Activated CD4-positive, alpha-beta T cell treated with anti-CD3 and anti-CD28 coated beads, Interleukin-2, Interleukin-6, amounts not matched to agents 100 ng/mL and 50 ng/mL, durations not matched to agents 16 hours and 8 hours (primary cell): ENCODE measurements around the gene SPEG.
A peak's percentile ranks its signal among the peaks of the same experiment; 100 is the strongest.

Source experiments
- DNase-seq: peaks from one replicate; pipeline ENCODE4 v3.0.0-alpha.2; 2020

The SPEG gene

DNA sequence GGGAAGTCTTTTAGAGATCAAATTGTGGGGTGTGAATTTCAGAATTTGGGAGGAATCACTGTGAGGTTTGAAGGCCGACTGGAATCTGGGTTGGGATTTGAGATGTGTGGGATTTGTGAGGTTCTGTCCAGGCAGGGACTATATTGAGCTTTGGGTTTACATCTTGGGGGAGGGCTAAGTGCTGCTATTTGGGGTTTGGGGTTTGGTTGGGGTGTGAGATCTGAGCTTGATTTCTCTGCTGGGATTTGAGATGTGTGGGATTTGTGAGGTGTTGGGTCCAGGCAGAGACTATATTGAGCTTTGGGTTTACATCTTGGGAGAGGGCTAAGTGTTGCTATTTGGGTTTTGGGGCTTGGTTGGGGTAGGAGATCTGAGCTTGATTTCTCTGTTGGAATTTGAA lies 64.9 kb downstream of the SPEG start:
- no peak for DNase-seq

DNA sequence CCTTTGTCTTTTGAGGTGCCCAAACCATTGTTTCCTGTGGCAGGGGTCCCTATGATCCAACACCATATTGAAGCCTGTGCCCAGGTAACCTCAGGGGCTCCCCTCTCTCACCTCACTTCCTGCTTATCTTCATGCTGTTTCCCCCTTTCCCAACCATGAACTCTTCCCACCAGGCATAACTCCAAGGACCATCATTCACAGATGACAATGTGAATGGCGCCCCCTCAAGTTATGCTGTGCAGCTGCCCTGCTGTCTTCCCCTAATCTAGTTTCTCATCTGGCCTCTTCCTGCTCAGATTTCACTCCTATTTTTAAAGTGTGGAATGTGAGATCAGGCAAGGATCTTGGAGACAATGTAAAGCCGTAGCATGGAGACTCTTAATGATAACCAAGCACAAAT lies 65.5 kb downstream of the SPEG start:
- DNase-seq, result no peak

DNA sequence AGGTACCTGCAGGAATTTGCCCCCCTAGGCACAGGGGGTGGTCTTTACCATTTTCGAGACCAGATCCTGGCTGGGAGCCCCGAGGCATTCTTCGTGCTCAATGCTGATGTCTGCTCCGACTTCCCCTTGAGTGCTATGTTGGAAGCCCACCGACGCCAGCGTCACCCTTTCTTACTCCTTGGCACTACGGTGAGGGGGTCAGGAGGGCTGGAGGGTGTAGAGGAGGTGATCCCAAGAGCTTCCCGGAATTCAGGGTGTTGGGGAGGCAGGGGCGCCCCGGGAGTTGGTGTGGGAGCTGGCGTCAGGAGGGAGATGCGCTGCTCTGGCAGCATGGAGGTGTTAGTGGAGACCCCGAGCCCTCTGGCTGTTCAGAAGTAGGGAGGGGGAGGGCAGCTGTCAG lies 67.2 kb downstream of the SPEG start:
- DNase-seq, result no peak

DNA sequence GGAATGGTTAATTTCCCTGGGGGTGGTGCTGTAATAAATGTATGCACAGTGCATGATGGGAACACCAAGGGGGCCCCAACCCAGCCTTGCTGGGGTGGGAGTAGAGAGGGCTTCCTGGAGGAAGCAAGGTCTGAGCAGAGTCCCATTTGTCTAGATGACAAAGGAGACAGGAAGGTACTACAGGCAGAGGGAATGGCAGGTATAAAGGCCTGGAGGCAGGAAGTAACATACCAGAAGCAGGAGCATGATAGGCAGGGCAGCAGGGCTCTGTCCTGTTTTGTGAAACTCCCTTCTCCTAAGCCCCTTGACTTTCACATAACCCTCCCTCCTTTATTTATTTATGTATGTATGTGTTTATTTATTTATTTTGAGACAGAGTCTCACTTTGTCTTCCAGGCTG lies 68.0 kb downstream of the SPEG start:
- DNase-seq, result no peak

DNA sequence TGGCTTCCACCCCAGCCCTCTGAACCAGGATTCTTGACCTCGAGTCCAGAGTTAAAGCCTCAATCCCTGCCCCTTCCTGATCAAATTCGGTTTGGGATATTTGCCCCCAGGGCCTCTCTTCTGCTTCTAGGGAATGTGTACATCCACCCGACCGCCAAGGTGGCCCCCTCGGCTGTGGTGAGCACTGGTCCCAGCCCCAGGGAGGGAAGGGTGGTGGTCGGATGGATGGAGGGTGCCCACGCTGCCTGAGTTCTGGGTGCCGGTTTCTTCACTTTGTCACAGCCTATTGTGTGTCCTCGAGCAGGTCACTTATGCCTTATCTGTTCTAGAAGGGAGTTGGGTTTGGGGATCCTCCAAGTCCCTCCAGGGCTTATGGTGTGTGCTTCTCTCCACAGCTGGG lies 70.9 kb downstream of the SPEG start:
- DNase-seq, result no peak

DNA sequence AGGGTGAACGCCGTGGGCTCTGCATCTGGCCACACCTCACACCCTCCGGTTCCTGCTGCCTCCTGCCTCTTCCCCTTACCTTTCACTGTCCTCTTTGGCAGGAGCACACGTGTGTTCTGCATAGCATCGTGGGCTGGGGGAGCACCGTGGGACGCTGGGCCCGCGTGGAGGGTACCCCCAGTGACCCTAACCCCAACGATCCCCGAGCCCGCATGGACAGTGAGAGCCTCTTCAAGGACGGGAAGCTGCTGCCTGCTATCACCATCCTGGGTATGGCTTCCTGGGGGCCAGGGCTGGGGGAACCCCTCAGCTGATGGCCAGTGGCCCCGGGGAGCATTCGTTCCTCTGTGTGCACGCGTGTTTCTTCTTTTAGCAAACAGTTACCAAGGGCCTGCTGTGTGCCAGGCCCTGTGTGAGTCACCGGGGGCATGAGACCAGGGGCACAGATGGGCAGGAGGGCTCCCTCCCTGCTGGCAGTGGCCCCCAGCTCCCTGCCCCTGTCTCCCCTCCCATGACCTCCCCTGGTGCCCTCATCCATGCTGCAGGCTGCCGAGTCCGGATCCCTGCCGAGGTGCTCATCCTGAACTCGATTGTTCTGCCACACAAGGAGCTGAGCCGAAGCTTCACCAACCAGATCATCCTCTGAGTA lies 71.6 kb downstream of the SPEG start:
- no peak for DNase-seq

DNA sequence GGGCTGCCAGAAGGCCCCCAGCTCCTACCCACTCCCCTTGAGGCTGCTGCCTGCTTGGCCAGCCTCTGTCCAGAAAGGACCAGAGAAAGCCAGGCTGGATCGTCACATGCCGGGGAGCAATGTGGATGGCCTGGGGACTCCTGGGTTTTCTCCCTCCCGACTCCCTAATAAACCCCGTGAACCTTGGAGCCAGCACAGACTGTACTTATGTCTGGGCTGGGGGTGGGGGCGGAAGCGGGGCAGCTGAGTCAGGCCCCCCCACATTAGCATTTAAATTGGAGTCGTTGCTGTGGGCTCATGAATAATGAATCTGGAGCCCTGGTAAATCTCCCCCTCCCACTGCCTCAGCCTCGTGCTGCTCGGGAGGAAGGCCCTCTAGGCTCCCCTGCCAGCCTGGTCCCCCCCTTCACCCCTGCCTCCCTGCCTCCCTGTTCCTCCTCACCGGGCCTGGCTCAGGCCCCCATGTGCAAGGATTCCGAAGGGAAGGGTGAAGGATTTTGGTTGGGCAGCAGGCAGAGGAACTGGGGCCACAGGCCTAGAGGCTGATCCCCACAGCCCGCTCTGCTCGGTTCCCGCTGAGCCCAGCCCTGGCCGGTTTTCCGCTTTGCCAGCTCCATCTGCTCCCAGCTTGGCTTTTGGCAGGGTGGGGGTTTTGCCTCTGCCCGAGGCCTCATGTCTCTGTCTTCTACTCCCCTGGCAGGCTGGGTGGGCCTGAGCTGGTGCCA lies 72.3 kb downstream of the SPEG start:
- no peak for DNase-seq

DNA sequence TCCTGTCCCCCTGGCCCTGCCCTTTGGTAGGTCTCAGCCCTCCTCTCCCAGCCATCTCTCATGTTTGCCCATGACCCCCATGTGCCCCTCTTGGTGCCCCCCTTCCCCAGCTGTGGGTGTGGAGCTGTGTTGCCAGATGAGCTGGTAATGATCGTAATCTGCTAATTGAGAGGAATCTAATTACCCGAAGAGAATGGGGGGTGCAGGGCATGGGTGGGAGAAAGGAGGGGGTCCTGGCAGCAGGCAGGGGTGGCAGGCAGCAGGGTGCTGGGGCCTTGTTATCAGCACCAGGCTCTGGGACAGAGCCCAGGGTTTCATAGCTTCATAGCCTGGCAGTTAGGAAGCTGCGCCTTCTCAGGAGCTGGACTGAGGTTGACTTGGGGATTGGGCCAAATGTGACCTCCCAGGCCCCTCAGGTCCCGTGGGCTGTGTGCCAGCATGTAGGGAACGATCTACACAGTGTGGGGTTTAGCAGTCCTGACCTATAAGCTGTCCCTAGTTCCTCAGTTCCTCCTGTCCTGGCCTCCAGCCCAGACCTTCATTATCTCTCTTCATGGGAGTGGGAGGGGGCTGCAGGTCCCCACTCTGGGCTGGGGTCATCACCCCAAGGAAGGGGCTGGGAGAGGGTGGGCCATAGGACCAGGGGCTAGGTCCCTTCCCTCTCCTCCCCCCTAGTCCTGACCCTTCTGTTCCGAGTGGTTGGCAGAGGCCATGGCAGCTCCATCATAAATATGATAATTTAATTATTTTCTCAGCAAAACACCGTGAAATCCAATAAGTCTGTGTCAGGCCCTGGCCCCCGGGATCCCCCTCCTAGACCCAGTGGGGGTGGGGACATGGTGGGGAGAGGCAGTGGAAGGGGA lies 73.2 kb downstream of the SPEG start:
- no peak for DNase-seq

DNA sequence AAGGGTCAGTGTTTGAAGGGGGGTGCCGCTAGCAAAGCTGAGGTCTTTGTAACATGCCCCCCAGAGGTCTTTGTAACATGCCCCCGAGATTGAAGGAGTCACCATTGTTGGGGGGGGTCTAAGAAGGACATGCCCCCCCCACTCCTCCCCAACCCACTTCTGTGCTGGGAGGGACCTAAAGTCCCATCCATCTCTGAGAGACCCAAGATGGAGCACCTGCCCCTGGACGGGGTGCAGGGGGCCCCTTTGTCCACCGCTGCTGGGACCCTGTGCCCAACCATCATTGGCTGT lies 73.7 kb downstream of the SPEG start:
- no peak for DNase-seq

DNA sequence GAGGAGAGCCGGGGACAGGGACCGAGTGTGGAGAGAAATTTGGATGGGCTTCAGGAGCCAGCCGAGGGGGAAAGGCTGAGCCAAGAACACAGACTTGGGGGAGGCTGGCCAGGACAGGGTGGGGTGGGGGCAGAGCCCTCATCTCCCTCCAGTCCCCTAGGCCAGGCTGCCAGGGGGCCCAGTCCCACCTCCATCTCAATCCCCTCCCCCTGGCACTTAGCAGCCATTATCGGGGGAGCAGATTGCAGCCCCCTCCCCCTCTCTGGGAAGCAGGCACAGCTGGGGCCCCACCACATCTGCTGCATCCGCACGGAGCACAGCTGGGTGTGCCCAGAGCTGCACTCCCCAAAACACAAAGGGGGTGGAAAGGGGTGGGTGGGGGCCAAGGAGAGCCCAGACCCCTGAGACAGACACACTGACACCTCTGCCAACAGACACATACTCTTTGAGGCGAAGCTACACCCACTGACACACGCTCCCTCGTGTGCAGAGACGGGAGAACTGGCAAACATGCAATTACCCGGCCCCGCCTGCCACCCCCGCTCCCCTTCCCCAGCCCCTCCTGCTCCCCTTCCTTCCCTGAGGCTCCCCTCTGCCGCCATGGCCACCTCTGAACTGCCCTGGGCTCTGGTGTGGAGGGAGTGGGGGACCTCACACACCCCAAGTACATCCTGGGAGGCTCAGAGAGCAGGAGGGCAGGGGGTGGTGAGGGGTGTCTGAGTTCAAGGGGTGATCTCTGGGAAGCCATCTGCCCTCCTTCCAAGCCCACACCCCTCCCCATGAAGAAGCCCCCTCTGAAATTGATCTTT lies 74.5 kb downstream of the SPEG start:
- no peak for DNase-seq

DNA sequence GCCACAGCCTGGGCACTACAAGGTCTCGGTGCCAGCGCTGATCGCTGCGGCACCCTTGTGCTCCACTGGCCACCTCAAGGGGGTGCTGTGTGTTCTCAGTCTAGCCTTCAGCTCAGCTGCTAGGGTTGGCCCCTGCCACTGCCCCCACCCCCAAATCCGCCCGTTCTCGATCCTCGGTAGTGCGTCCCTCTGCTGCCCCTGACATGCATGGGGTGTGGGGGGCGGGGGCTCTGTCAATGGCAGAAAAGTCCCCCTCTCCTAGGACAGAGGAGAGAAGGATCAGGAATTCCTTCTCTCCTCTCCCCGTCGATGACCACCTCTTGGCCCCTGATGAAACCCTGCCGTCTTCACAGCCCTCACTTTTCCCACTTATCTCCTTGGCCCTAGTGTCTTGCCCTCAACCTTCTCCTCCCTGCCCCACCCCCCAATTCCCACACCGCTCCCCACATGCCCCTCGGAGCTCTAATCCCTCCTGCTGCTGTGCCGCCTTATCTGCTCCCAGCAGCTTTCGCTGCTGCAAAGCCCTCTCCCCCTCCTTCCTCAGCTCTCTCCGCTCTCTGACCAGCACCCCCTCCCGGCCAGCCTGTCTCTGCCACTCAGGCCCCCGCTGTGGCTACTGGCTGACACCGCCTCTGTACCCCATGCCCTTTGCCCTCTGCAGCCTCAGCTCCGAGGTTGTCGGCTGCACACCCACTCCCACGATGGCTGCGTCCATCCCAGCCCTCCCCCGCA lies 75.3 kb downstream of the SPEG start:
- peak; percentile 60 for DNase-seq

DNA sequence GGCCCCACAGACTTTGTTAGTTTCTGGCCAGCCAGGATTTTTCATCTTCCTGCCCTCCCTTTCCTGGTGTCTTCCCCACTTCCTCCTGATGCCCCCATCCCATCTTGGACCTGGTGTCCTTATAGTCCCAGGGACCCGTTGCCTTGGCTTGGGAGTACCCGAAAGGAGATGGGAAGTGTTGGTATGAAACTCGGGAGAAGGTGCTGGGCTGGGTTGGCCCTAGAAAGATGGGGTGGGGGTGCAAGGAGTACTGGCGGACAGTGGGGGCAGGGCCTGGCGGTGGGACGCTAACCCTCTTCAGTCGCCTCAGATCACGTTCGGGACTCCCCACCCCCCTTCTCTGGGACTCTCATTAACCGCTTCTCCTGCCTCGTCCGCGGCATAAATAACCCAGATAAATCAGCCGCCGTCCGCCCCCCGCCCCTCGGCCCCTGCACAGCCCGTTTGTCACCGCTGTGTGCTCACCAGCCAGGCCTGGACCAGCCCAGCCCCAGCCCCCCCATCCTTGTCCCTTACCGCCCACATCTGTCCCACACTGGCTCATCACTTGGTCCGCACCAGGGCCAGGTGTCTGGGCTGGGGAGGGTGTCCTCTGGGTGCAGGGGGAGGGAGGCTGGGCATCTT lies 76.0 kb downstream of the SPEG start:
- DNase-seq, result no peak

DNA sequence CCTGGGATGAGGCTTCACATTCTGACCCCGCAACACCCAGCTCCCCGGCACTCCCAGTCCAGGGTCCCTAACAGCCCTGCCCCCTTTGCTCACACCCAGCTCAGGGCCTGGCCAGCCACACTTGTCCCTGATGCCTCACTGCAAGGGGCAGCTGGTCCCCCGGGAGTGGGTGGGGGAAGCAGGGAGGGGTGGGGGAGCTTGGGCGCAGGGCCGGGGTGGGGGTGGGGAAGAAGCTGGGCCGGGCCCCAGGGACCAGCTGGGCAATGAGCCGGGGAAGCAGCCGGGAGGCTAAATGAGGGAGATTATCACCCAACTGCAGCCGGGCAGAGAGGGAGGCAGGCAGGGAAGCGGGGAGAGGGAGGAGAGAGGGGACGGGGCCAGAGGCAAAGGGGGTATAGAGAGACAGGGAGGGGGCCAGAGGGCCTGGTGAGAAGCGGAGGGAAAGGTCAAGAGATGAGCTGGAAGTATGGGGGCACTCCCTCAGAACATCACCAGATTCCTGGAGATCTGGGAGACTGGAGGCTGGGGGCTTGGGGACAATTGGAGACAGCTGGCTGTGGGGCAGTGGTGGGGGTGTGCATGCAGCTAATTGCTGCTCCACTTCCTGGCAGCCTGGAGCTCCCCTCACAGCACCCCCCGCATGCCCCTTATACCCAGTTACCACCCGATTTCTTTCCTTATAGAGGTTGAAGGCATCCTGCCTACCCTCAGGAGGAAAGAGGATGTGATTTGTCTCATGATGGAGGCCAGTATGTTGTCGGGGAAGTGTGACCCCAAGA lies 77.1 kb downstream of the SPEG start:
- no peak for DNase-seq

DNA sequence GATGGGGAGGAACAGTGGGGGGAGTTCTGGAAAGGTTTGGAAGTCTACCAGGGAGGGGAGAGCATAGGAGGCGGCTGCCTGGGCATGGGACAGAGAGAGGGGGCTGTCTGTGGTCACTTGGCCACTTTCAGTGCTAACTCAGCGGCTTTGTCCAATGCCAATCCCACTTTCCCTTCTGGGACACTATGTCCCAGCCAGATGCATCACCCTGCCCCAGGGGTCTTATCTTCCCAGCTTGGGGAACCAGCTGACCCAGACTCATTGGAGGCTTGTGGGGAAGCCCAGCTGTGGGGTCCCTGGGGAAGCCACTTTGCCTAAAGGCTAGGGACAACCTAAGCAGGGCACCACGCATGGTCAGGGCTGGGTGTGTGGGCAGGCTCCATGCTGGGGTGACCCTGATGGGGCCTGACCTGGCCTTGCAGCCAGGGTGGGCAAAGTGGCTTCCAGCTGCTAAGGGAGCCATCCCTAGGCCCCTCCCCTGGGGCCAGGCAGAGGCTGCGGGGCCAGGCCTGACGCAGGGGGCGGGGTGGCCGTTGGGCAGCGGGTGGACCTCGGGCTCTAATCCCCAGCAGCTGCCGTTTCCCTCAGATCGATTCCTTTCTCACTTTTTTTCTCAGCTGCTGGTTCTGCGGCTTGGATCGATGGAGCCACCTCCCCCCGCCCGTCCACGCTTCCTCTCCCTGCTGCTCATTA lies 78.0 kb downstream of the SPEG start:
- no peak for DNase-seq

DNA sequence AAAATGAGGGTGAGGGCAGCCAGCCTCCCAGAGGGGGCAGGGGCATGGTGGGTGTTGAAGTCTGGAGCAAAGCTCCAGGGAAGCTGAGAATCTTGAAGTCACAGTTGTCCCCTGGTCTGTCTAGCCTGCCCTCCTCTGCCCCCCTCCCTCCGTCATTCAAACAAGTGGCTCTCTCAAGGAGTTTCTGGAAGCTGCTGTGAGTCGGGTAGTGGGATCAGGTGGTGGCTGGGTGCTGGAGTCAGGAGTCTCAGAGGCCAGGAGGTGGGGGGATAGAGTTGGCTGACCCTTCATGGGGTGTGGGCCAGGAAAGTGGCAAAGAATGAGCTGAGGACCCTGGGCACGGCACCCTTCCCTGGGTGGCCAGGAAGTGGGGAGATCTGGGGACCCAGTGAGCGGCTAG lies 79.1 kb downstream of the SPEG start:
- no peak for DNase-seq

DNA sequence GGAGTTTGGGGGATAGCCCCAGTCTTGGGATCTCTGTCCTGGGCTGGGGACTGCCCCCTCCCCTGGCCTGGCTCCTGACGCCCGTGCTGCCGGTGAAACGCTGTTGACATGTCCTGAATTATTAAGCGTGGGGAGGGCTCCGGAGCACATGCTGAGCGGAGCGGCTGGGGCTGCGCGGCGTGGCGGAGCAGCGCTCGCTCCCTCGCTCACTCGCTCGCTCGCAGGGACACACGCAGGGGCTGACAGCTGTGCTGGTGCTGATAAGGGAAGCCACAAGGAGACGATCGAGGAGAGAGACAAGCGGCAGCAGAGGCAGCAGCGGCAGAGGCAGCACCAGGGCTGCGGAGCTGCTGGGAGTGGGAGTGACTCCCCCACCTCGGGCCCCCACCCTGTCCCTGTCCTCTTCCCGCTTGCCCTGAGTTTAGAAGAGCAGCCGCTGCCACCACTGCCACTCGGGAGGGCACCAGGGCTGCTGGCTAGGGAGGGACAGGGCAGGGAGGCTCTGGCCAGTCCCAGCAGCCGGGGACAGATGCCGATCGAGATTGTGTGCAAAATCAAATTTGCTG lies 79.6 kb downstream of the SPEG start, which contains the start of gene ASIC4:
Gene ASIC4 (plus strand): TSS at position 287 of the 566 bp plus-strand sequence. CDS start 243 bp downstream, at position 530.
- DNase-seq, result no peak

DNA sequence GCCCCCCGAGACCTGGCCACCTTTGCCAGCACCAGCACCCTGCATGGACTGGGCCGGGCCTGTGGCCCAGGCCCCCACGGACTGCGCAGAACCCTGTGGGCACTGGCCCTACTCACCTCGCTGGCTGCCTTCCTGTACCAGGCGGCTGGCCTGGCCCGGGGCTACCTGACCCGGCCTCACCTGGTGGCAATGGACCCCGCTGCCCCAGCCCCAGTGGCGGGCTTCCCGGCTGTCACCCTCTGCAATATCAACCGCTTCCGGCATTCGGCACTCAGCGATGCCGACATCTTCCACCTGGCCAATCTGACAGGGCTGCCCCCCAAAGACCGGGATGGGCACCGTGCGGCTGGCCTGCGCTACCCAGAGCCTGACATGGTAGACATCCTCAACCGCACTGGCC lies 80.2 kb downstream of the SPEG start:
- DNase-seq, result no peak

DNA sequence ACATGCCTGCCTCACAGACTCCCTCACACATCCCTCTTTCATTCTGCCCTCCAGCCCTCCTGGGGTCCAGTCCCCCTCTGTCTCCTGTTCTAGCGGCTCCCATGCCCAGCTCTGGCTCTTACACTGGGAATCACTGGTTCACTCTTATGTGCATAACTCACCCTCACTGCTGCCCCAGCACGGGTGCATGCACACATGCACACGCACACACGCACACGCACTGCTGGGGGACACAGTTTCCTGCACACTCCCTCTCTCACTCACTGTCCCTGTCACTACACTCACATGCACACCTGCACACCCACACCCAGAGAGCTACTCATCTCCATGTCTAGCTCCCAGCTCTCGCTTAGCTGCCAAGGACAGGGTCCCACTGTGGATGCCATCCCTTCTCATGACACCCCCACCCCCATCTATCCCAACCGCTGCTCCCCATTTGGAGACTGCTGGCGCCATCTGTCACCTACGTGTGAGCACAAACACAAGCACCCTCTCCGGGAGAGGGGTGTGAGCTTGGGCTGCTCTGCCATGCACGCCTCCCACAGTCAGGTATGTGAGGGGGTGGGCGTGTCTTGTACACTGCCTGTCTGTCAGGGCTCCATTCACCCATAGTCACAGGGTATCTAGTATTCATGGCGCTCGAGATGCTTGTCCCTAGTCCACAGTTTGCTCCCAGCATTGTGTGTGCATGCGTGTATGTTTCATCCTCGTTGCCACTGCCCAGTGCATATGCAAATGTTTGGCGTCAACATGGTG lies 81.4 kb downstream of the SPEG start:
- DNase-seq, result no peak

DNA sequence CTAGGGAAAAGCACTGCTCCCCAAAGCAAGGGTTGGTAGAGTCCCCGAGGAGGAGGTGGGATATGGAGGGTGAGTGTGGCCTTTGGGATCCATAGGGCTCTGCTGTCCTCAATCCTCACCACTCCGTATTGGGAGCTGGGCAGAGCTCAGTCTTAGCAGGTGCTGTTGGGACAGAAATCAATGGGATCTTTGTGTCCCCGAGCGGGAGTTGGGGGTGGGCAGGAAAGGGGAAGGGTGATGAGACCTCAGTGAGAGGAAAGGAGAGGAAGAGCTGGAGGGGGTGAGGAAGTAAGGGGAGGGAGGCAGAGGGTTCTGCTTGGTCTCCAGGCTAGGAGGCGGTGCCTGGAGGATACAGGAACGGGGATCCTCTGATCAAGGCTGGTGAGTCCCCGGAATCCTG lies 82.2 kb downstream of the SPEG start:
- DNase-seq, result no peak
